GM23338 (cell line): Measurements from ENCODE around the gene GRIK1. TPM values are rescaled to one million over a fixed set of nuclear protein-coding genes. Genes with fewer than 3 reads are reported as not detected.

Source experiments
- ATAC-seq: fragments of 200-7000 bp; cut with Tn5 transposase; 3 replicates; pipeline ENCODE4 v1.9.1; 2020
- DNase-seq: peaks from one replicate; pipeline ENCODE4 v3.0.0-alpha.2; 2015; ENCODE audit warnings: low spot score
- H2AFZ ChIP-seq: fragments of 200-600 bp; sonication (generic); 2 replicates; pipeline ENCODE4 v1.8.0; 2016; ENCODE audit warnings: antibody characterized with exemption, mild to moderate bottlenecking, moderate library complexity
- H3F3A ChIP-seq: fragments of 200-600 bp; sonication (generic); replicated peaks from 2 replicates; pipeline ENCODE4 v1.8.0; 2017; ENCODE audit warnings: antibody characterized with exemption, mixed run types, low read depth
- H3K27ac ChIP-seq: fragments of 200-600 bp; sonication (generic); 2 replicates; pipeline ENCODE4 v1.6.1; 2016; ENCODE audit warnings: low read depth
- H3K27me3 ChIP-seq: fragments of 200-600 bp; sonication (generic); 2 replicates; pipeline ENCODE4 v1.8.0; 2016; ENCODE audit warnings: mild to moderate bottlenecking, mixed run types, moderate library complexity; ENCODE audit not compliant: insufficient read depth
- H3K36me3 ChIP-seq: fragments of 200-600 bp; sonication (generic); 2 replicates; pipeline ENCODE4 v1.8.0; 2016; ENCODE audit warnings: mild to moderate bottlenecking; ENCODE audit not compliant: insufficient read depth
- H3K4me1 ChIP-seq: fragments of 200-600 bp; sonication (generic); 2 replicates; pipeline ENCODE4 v1.8.0; 2016; ENCODE audit warnings: mild to moderate bottlenecking, moderate library complexity; ENCODE audit not compliant: insufficient read depth
- H3K4me2 ChIP-seq: fragments of 200-600 bp; sonication (generic); 2 replicates; pipeline ENCODE4 v1.7.1; 2017; ENCODE audit warnings: mixed run types
- H3K4me3 ChIP-seq: fragments of 200-600 bp; sonication (generic); 2 replicates; pipeline ENCODE4 v1.6.1; 2016; ENCODE audit warnings: mixed run types
- H3K79me2 ChIP-seq: fragments of 200-600 bp; sonication (generic); replicated peaks from 2 replicates; pipeline ENCODE4 v1.8.0; 2017; ENCODE audit warnings: mild to moderate bottlenecking; ENCODE audit not compliant: insufficient read depth
- H3K9me2 ChIP-seq: fragments of 200-600 bp; sonication (generic); 2 replicates; pipeline ENCODE4 v1.8.0; 2017; ENCODE audit not compliant: insufficient read depth
- H4K20me1 ChIP-seq: fragments of 200-600 bp; sonication (generic); replicated peaks from 2 replicates; pipeline ENCODE4 v1.8.0; 2017; ENCODE audit warnings: mild to moderate bottlenecking; ENCODE audit not compliant: insufficient read depth
- H3K27ac Mint-ChIP-seq: 2 replicates; pipeline ENCODE4 v1.8.0; 2020; ENCODE audit warnings: inconsistent platforms, mild to moderate bottlenecking, moderate library complexity, mixed read lengths
- H3K27me3 Mint-ChIP-seq: 3 replicates; pipeline ENCODE4 v1.8.0; 2022; ENCODE audit warnings: low read depth, mild to moderate bottlenecking, moderate library complexity, mixed read lengths, inconsistent platforms; ENCODE audit not compliant: insufficient read depth, poor library complexity
- H3K36me3 Mint-ChIP-seq: 3 replicates; pipeline ENCODE4 v1.8.0; 2021; ENCODE audit warnings: low read depth, mild to moderate bottlenecking, inconsistent platforms, moderate library complexity, mixed read lengths
- H3K4me1 Mint-ChIP-seq: 3 replicates; pipeline ENCODE4 v1.8.0; 2020; ENCODE audit warnings: mild to moderate bottlenecking, inconsistent platforms, mixed read lengths
- H3K4me3 Mint-ChIP-seq: 3 replicates; pipeline ENCODE4 v1.8.0; 2021; ENCODE audit warnings: moderate library complexity, mild to moderate bottlenecking, inconsistent platforms, mixed read lengths
- H3K9me3 Mint-ChIP-seq: 3 replicates; pipeline ENCODE4 v1.8.0; 2020; ENCODE audit warnings: moderate library complexity, mild to moderate bottlenecking, inconsistent platforms, mixed read lengths
- CTCF ChIP-seq, 2 experiments: fragments of 200-600 bp in 1 of 2; sonication (generic) in 1 of 2; conservative IDR thresholded peaks; 2 replicates each; pipeline versions ENCODE4 v1.5.1 to v1.6.1; 2016 to 2017; ENCODE audit warnings: antibody characterized with exemption in 2 of 2, low read depth in 2 of 2, mild to moderate bottlenecking in 2 of 2, moderate library complexity in 1 of 2
- NANOG ChIP-seq: IDR thresholded peaks from 2 replicates; pipeline ENCODE4 v1.6.1; 2016; ENCODE audit warnings: antibody characterized with exemption, borderline replicate concordance
- REST ChIP-seq: IDR thresholded peaks from one replicate; pipeline ENCODE4 v1.6.1; 2018; ENCODE audit warnings: antibody characterized with exemption; ENCODE audit not compliant: unreplicated experiment
- ZNF114 ChIP-seq: fragments of 250-450 bp; sonication (Bioruptor Pico); IDR thresholded peaks from 2 replicates; pipeline ENCODE4 v1.5.0; 2020; ENCODE audit warnings: mild to moderate bottlenecking, moderate library complexity
- ZNF331 ChIP-seq: fragments of 250-450 bp; sonication (Bioruptor Pico); IDR thresholded peaks from 2 replicates; pipeline ENCODE4 v1.5.0; 2020; ENCODE audit warnings: low read depth, mild to moderate bottlenecking, moderate library complexity
- polyA plus RNA-seq: library from polyadenylated mRNA; unstranded; fragments of >200 nt; fragmentation: Nextera tagmentation; extraction: Ambion mirVana; gene quantifications from 2 replicates; pipeline ENCODE4 v1.2.1, GENCODE V29; 2016
- total RNA-seq: library from RNA; depleted of rRNA; stranded (reverse); fragments of >200 nt; shearing (Covaris generic); gene quantifications from 2 replicates; pipeline ENCODE4 v1.2.3, GENCODE V29; 2014

Gene GRIK1
- total and polyA plus RNA-seq, 2 experiments from 2014 or later = 0.18 to 0.42 TPM

GRCh38 chr21:29640080-29640508 lies 299.7 kb downstream of the GRIK1 start:
- no peaks in the 10 kb centered on the region for H3K27me3 Mint-ChIP-seq
- no peak for TF ChIP-seq CTCF (conservative IDR thresholded peaks at IDR 0.05; ENCODE audit: low read depth in 2 of 2)
- Histone ChIP-seq H3K36me3 (no peaks in the 10 kb centered on the region), H3K4me2 (no peak overlapping the region), H3K4me1 (no peaks in the 10 kb centered on the region), H3K27me3 (no peaks in the 10 kb centered on the region), H3F3A (no peaks in the 10 kb centered on the region), H3K79me2 (no peaks in the 10 kb centered on the region), H2AFZ (no peak overlapping the region), H3K27ac (no peak overlapping the region), H3K9me2 (peaks cover 4% of the 10 kb centered on the region), H4K20me1 (no peaks in the 10 kb centered on the region), H3K4me3 (no peak overlapping the region)
- H3K36me3 Mint-ChIP-seq = no peaks in the 10 kb centered on the region
- no peak for ATAC-seq
- H3K4me1 Mint-ChIP-seq = no peaks in the 10 kb centered on the region
- H3K27ac Mint-ChIP-seq = no peak overlapping the region
- H3K4me3 Mint-ChIP-seq = no peak overlapping the region
- no peak for DNase-seq
- no peaks in the 10 kb centered on the region for H3K9me3 Mint-ChIP-seq

- ATAC-seq = no peak
- Mint-ChIP-seq H3K36me3 (no peaks in the 10 kb centered on the region), H3K4me3 (no peak overlapping the region), H3K27me3 (no peaks in the 10 kb centered on the region), H3K4me1 (no peaks in the 10 kb centered on the region), H3K27ac (no peak overlapping the region), H3K9me3 (no peaks in the 10 kb centered on the region)
- peaks cover 8% of the 10 kb centered on the region for H3K9me2 ChIP-seq
- H3K79me2 ChIP-seq = no peaks in the 10 kb centered on the region
- H3K4me3 ChIP-seq = no peak overlapping the region
- no peaks in the 10 kb centered on the region for H3K36me3 ChIP-seq
- H3K4me1 ChIP-seq = no peaks in the 10 kb centered on the region
- no peaks in the 10 kb centered on the region for H4K20me1 ChIP-seq
- TF ChIP-seq ZNF331 (CRISPR knock-in tag) (no peak), ZNF114 (CRISPR knock-in tag) (no peak), REST (no peak), NANOG (no peak)
- no peak overlapping the region for H3K27ac ChIP-seq
- no peaks in the 10 kb centered on the region for H3F3A ChIP-seq
- no peak overlapping the region for H3K4me2 ChIP-seq
- H2AFZ ChIP-seq = no peak overlapping the region
- DNase-seq = no peak
- no peaks in the 10 kb centered on the region for H3K27me3 ChIP-seq
These were observed 300.3 kb downstream of the GRIK1 start for GRCh38 chr21:29639366-29640079.
